ENCODE data around the gene HNMT. TPM values are rescaled to one million over a fixed set of nuclear protein-coding genes. Genes with fewer than 3 reads are reported as not detected.

The HNMT gene
- total and polyA plus RNA-seq, 2 of the 13 experiments (the other 11 are each of a cell fraction or from before 2014, with no cell fraction given), result 279 to 309 TPM

DNA sequence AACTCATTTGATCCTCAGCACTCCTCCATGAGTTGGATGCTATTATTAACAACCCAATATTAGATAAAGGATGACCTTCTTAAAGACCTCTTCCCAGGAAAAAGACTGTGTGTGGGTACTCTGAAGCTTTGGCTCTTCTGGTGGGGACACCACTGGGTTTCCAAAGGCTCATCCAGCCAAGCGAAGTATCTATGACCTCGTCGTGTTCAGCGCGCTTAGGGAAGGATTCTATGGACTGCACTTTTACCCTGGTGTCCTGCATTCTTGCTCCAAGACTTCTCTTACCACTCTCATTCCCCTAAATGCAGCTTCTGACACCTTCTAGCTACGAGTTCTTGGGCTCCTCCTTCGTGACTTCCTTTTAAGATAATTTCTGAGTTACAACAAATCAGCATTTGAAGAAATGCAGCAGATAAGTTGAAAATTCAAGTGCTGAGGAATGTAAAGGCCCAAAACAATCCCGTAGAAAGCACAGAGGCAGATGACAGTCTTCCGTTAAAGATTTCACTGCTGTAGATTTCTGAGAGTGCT, 673 bp upstream of the HNMT start (continued):
- TF ChIP-seq, protein P1, sequence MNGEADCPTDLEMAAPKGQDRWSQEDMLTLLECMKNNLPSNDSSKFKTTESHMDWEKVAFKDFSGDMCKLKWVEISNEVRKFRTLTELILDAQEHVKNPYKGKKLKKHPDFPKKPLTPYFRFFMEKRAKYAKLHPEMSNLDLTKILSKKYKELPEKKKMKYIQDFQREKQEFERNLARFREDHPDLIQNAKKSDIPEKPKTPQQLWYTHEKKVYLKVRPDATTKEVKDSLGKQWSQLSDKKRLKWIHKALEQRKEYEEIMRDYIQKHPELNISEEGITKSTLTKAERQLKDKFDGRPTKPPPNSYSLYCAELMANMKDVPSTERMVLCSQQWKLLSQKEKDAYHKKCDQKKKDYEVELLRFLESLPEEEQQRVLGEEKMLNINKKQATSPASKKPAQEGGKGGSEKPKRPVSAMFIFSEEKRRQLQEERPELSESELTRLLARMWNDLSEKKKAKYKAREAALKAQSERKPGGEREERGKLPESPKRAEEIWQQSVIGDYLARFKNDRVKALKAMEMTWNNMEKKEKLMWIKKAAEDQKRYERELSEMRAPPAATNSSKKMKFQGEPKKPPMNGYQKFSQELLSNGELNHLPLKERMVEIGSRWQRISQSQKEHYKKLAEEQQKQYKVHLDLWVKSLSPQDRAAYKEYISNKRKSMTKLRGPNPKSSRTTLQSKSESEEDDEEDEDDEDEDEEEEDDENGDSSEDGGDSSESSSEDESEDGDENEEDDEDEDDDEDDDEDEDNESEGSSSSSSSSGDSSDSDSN (CRISPR knock-in tag; IDR thresholded peaks at IDR 0.05), result no peak
- 0 out of 2 replicates have a peak, but pooled peaks have one; percentile 24 for TF ChIP-seq ONECUT2 (CRISPR knock-in tag; IDR thresholded peaks at IDR 0.05)
- TF ChIP-seq HMGA1 (CRISPR knock-in tag; conservative IDR thresholded peaks at IDR 0.05), result no peak
- TF ChIP-seq YEATS4 (CRISPR knock-in tag; IDR thresholded peaks at IDR 0.05; ENCODE audit: borderline replicate concordance), result no peak
- TF ChIP-seq, protein P2, sequence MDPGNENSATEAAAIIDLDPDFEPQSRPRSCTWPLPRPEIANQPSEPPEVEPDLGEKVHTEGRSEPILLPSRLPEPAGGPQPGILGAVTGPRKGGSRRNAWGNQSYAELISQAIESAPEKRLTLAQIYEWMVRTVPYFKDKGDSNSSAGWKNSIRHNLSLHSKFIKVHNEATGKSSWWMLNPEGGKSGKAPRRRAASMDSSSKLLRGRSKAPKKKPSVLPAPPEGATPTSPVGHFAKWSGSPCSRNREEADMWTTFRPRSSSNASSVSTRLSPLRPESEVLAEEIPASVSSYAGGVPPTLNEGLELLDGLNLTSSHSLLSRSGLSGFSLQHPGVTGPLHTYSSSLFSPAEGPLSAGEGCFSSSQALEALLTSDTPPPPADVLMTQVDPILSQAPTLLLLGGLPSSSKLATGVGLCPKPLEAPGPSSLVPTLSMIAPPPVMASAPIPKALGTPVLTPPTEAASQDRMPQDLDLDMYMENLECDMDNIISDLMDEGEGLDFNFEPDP (CRISPR knock-in tag; conservative IDR thresholded peaks at IDR 0.05), result 0 out of 2 replicates have a peak, but pooled peaks have one; percentile 7
- no peak for TF ChIP-seq ZNF776 (CRISPR knock-in tag; IDR thresholded peaks at IDR 0.05)
- TF ChIP-seq ZFP82 (CRISPR knock-in tag; IDR thresholded peaks at IDR 0.05; ENCODE audit: borderline replicate concordance), result peak; percentile 40; the same call in 1 of the 2 replicates
- TF ChIP-seq, protein P3, sequence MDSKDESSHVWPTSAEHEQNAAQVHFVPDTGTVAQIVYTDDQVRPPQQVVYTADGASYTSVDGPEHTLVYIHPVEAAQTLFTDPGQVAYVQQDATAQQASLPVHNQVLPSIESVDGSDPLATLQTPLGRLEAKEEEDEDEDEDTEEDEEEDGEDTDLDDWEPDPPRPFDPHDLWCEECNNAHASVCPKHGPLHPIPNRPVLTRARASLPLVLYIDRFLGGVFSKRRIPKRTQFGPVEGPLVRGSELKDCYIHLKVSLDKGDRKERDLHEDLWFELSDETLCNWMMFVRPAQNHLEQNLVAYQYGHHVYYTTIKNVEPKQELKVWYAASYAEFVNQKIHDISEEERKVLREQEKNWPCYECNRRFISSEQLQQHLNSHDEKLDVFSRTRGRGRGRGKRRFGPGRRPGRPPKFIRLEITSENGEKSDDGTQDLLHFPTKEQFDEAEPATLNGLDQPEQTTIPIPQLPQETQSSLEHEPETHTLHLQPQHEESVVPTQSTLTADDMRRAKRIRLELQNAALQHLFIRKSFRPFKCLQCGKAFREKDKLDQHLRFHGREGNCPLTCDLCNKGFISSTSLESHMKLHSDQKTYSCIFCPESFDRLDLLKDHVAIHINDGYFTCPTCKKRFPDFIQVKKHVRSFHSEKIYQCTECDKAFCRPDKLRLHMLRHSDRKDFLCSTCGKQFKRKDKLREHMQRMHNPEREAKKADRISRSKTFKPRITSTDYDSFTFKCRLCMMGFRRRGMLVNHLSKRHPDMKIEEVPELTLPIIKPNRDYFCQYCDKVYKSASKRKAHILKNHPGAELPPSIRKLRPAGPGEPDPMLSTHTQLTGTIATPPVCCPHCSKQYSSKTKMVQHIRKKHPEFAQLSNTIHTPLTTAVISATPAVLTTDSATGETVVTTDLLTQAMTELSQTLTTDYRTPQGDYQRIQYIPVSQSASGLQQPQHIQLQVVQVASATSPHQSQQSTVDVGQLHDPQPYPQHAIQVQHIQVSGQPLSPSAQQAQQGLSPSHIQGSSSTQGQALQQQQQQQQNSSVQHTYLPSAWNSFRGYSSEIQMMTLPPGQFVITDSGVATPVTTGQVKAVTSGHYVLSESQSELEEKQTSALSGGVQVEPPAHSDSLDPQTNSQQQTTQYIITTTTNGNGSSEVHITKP (CRISPR knock-in tag; IDR thresholded peaks at IDR 0.05; ENCODE audit: low read depth), result no peak
- no peak for TF ChIP-seq SRSF1 (optimal IDR thresholded peaks at IDR 0.05; ENCODE audit: low read depth, low read length)
- TF ChIP-seq CTCF (CRISPR knock-in tag; IDR thresholded peaks at IDR 0.05), result no peak
- 0 out of 2 replicates have a peak, but pooled peaks have one; percentile 1 for TF ChIP-seq SAFB2 (CRISPR knock-in tag; IDR thresholded peaks at IDR 0.05; ENCODE audit: borderline replicate concordance, low read depth)
- TF ChIP-seq, protein P4, sequence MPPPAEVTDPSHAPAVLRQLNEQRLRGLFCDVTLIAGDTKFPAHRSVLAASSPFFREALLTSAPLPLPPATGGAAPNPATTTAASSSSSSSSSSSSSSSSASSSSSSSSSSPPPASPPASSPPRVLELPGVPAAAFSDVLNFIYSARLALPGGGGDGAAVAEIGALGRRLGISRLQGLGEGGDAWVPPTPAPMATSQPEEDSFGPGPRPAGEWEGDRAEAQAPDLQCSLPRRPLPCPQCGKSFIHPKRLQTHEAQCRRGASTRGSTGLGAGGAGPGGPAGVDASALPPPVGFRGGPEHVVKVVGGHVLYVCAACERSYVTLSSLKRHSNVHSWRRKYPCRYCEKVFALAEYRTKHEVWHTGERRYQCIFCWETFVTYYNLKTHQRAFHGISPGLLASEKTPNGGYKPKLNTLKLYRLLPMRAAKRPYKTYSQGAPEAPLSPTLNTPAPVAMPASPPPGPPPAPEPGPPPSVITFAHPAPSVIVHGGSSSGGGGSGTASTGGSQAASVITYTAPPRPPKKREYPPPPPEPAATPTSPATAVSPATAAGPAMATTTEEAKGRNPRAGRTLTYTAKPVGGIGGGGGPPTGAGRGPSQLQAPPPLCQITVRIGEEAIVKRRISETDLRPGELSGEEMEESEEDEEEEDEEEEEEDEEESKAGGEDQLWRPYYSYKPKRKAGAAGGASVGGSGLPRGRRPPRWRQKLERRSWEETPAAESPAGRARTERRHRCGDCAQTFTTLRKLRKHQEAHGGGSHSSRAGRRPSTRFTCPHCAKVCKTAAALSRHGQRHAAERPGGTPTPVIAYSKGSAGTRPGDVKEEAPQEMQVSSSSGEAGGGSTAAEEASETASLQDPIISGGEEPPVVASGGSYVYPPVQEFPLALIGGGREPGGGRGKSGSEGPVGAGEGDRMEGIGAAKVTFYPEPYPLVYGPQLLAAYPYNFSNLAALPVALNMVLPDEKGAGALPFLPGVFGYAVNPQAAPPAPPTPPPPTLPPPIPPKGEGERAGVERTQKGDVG (CRISPR knock-in tag; IDR thresholded peaks at IDR 0.05; ENCODE audit: borderline replicate concordance), result 0 out of 2 replicates have a peak, but pooled peaks have one; percentile 23
- peak; percentile 91 for TF ChIP-seq RBFOX2 (IDR thresholded peaks at IDR 0.05; ENCODE audit: low read depth, low read length)
- peak; percentile 75; the same call in 1 of the 2 replicates for TF ChIP-seq ZNF501 (CRISPR knock-in tag; IDR thresholded peaks at IDR 0.05)
- no peak for TF ChIP-seq ZNF354B (CRISPR knock-in tag; IDR thresholded peaks at IDR 0.05)

Measured in HepG2 (cell line).